K562 (cell line): Measurements from ENCODE around the gene IGSF3. TPM values are rescaled to one million over a fixed set of nuclear protein-coding genes. Genes with fewer than 3 reads are reported as not detected.
"Not testable (repeated sequence)": the region's sequence is repeated elsewhere in the genome, so short reads cannot be mapped to it uniquely, and the experiment has no call there.

Experiments
- ATAC-seq: fragments of 200-7000 bp; cut with Tn5 transposase; 3 replicates; pipeline ENCODE4 v1.9.1; 2020; ENCODE audit warnings: moderate library complexity
- BruUV-seq: library from RNA; stranded (reverse); fragments of 400-500 nt; replicated peaks from 2 replicates; lab custom pipeline; 2021; lab: Mats Ljungman, UMichigan
- CTCF ChIA-PET: fragments of 300-600 bp; formaldehyde crosslinking; extraction: SDS; loops from one replicate; lab custom pipeline; 2021; ENCODE audit warnings: low intra/inter-chr PET ratio; lab: Yijun Ruan, JAX
- POLR2A ChIA-PET: fragments of 300-600, 350-650 bp; sonication (Branson Sonifier 250); formaldehyde crosslinking; extraction: SDS; loops from one replicate; lab custom pipeline; 2021; ENCODE audit warnings: antibody characterized with exemption, inconsistent platforms; lab: Yijun Ruan, JAX
- DNase-seq, 4 experiments: peaks; one replicate each; pipeline versions ENCODE4 v3.0.0 to v3.0.0-alpha.2; 2011 to 2018; ENCODE audit warnings: low spot score in 3 of 4, mixed read lengths in 3 of 4; ENCODE audit errors: extremely low read depth in 1 of 4
- FAIRE-seq: peaks from 2 replicates; lab custom pipeline; 2011; peaks lifted over from hg19 to GRCh38; lab: Jason Lieb, UNC
- H2AFZ ChIP-seq: 2 replicates; pipeline ENCODE4 v1.6.0; 2011; ENCODE audit warnings: low read depth, low read length, control low read depth, inconsistent platforms
- H3K27ac ChIP-seq: fragments of 200-600 bp; 3 replicates; pipeline ENCODE4 v1.8.0; 2011; ENCODE audit warnings: low read depth, mild to moderate bottlenecking, control low read depth, inconsistent platforms, low read length, moderate library complexity, mixed read lengths; ENCODE audit errors: extremely low read depth
- H3K27me3 ChIP-seq, 2 experiments: fragments of 300-600 bp in 1 of 2; 2 replicates in 1 of 2; 3 replicates in 1 of 2; pipeline versions ENCODE4 v1.6.0 to v1.8.0; 2011; ENCODE audit warnings: inconsistent platforms in 2 of 2, low read length in 2 of 2, mild to moderate bottlenecking in 1 of 2, mixed read lengths in 1 of 2, moderate library complexity in 1 of 2; ENCODE audit not compliant: control insufficient read depth in 2 of 2, insufficient read depth in 2 of 2
- H3K36me3 ChIP-seq: fragments of 300-600 bp; 3 replicates; pipeline ENCODE4 v1.8.0; 2011; ENCODE audit warnings: mild to moderate bottlenecking, low read length, inconsistent platforms; ENCODE audit not compliant: control insufficient read depth, insufficient read depth
- H3K4me1 ChIP-seq, 2 experiments: fragments of 200-600 bp in 1 of 2; replicated peaks in 1 of 2; 2 replicates in 1 of 2; 3 replicates in 1 of 2; pipeline versions ENCODE4 v1.5.1 to v1.8.0; 2011; ENCODE audit warnings: inconsistent platforms in 2 of 2, low read length in 2 of 2, mild to moderate bottlenecking in 1 of 2, mixed read lengths in 1 of 2, moderate library complexity in 1 of 2; ENCODE audit not compliant: control insufficient read depth in 2 of 2, insufficient read depth in 2 of 2
- H3K4me2 ChIP-seq: 2 replicates; pipeline ENCODE4 v1.6.1; 2011; ENCODE audit warnings: low read length, control low read depth, inconsistent platforms, mixed read lengths; ENCODE audit not compliant: insufficient read depth
- H3K4me3 ChIP-seq: fragments of 200-600 bp; sonication (generic), shearing (Covaris generic); 2 replicates; pipeline ENCODE4 v1.5.1; 2016; ENCODE audit warnings: control low read depth, inconsistent platforms
- H3K79me2 ChIP-seq: fragments of 200-600 bp; 3 replicates; pipeline ENCODE4 v1.8.0; 2011; ENCODE audit warnings: low read length, inconsistent platforms; ENCODE audit not compliant: control insufficient read depth, insufficient read depth
- H3K9ac ChIP-seq, 2 experiments: 2 replicates each; pipeline versions ENCODE4 v1.6.0 to v1.6.1; 2011; ENCODE audit warnings: low read depth in 2 of 2, low read length in 2 of 2, control low read depth in 1 of 2, inconsistent platforms in 1 of 2, mild to moderate bottlenecking in 1 of 2, mixed read lengths in 1 of 2; ENCODE audit not compliant: insufficient read depth in 1 of 2
- H3K9me1 ChIP-seq: one replicate; pipeline ENCODE4 v1.6.0; 2011; ENCODE audit warnings: inconsistent platforms, mild to moderate bottlenecking, low read length, moderate library complexity; ENCODE audit not compliant: control insufficient read depth, insufficient read depth
- H3K9me3 ChIP-seq: replicated peaks from 2 replicates; pipeline ENCODE4 v1.5.1; 2011; ENCODE audit warnings: low read depth, low read length, inconsistent platforms; ENCODE audit not compliant: control insufficient read depth, insufficient read depth
- H4K20me1 ChIP-seq: replicated peaks from 2 replicates; pipeline ENCODE4 v1.6.1; 2011; ENCODE audit warnings: low read length, inconsistent platforms, mixed read lengths; ENCODE audit not compliant: control insufficient read depth, insufficient read depth
- WGBS: fragments of 100-300 bp; shearing (Covaris generic); methylation state at CpG from one replicate; pipeline ENCODE4 v1.1.6; 2016; ENCODE audit warnings: low coverage, mixed read lengths; ENCODE audit not compliant: insufficient coverage; ENCODE audit errors: missing lambda C conversion rate; 5-methylcytosine and 5-hydroxymethylcytosine counted together
- in situ Hi-C: fragments of 300-500 bp; cut with MboI; formaldehyde crosslinking; loops from 4 replicates; pipeline ENCODE4 v1.15.0; 2018; ENCODE audit warnings: inconsistent platforms, mixed read lengths
- intact Hi-C: fragments of 100-400 bp; cut with micrococcal nuclease; formaldehyde crosslinking; loops from 2 replicates; pipeline ENCODE4 v1.14.2; 2022
- polyA plus RNA-seq, 8 experiments: library from polyadenylated mRNA; depleted of rRNA in 4 of 8; stranded (reverse) in 5 of 8; unstranded in 3 of 8; fragments of >200 nt; fragmentation: Nextera tagmentation in 2 of 8; fragmentation: Illumina TruSeq in 1 of 8; extraction: Ambion mirVana in 2 of 8; extraction: Trizol in 1 of 8; gene quantifications; 2 replicates each; pipeline versions ENCODE4 v1.2.1 to v1.2.3, GENCODE V29; 2011 to 2014; ENCODE audit warnings: inconsistent platforms in 1 of 8, missing spikeins in 1 of 8
- total RNA-seq, 7 experiments: library from RNA; depleted of rRNA in 6 of 7; stranded (reverse); fragments of >200 nt in 6 of 7; fragmentation: Illumina TruSeq in 2 of 7; extraction: Trizol in 2 of 7; gene quantifications; 2 replicates each; pipeline versions ENCODE4 v1.2.1 to v1.2.3, GENCODE V29; 2011 to 2021; ENCODE audit warnings: low replicate concordance in 1 of 7

Gene IGSF3
- total and polyA plus RNA-seq, 9 of the 15 experiments (the other 6 are each of a cell fraction or from before 2014, with no cell fraction given) = 1.1 to 15.0 (median 8.3) TPM

DNA sequence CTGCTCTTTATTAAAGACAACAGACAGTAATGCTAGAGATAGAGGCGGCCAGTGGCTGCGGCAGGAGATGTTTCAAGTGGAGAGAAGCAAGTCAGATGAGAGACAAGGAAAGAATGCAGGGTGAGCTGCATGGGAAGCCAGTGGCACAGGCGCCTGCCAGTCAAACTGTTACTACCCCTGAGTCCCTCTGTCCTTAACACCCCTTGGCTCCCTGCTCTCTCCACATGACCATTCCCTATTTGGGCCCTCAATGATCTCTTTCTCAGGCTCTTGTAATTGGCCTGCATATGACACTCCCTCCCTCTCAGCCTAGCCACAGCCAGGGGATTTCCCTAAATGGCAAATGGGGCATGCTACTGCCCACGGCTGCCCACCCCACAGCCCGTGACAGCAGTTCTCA lies 74.1 kb downstream of the IGSF3 start:
- H3K9me1 ChIP-seq, POLR2A ChIA-PET, H4K20me1 ChIP-seq, H3K36me3 ChIP-seq, H3K79me2 ChIP-seq, ATAC-seq, H3K27me3 ChIP-seq, FAIRE-seq, H3K4me3 ChIP-seq, CTCF ChIA-PET, H3K9me3 ChIP-seq, H2AFZ ChIP-seq, H3K4me1 ChIP-seq, in situ Hi-C loops, H3K9ac ChIP-seq, BruUV-seq, H3K27ac ChIP-seq, H3K4me2 ChIP-seq, DNase-seq: not testable (repeated sequence)
- intact Hi-C loops = loop anchor here (10.0 kb wide), 1 partner anchor 459 kb away; no protein-coding TSS in a partner anchor
- WGBS = 79% methylated on average over 3 of the region's 5 CpGs

GRCh38 chr1:116591951-116592605 lies 75.5 kb downstream of the IGSF3 start:
- H3K4me1 ChIP-seq, H3K27ac ChIP-seq, H3K9me3 ChIP-seq, H3K27me3 ChIP-seq, H4K20me1 ChIP-seq, H3K36me3 ChIP-seq, H2AFZ ChIP-seq, H3K4me3 ChIP-seq, DNase-seq, FAIRE-seq, POLR2A ChIA-PET, H3K79me2 ChIP-seq, ATAC-seq, H3K9ac ChIP-seq, in situ Hi-C loops, BruUV-seq, CTCF ChIA-PET, H3K9me1 ChIP-seq, H3K4me2 ChIP-seq: not testable (repeated sequence)
- WGBS = 70% methylated on average over 7 of the region's 7 CpGs
- intact Hi-C loops = loop anchor here (10.0 kb wide), 1 partner anchor 457 kb away; no protein-coding TSS in a partner anchor
